Spleen (tissue), 7 donors: ENCODE data around the gene HRH1.

ENCODE experiments used
- POLR2A ChIP-seq, 3 donors: fragments of 450-650 bp; IDR thresholded peaks; one replicate each; pipeline ENCODE4 v1.5.1; 2017; ENCODE audit warnings: antibody characterized with exemption in 3 of 3, mild to moderate bottlenecking in 1 of 3
- POLR2AphosphoS5 ChIP-seq, 3 donors: sonication (generic); formaldehyde crosslinking; IDR thresholded peaks; one replicate each; pipeline ENCODE4 v1.5.1; 2017; ENCODE audit warnings: antibody characterized with exemption in 3 of 3
- TF ChIP-seq, protein P1 (sequence below), 11 experiments: fragments of 200-600 bp in 7 of 11; fragments of 450-650 bp in 4 of 11; sonication (generic) in 4 of 11; IDR thresholded peaks in 8 of 11; conservative IDR thresholded peaks in 3 of 11; 1 replicate in 7 of 11; 2 replicates in 4 of 11; pipeline versions ENCODE4 v1.4.0 to v1.8.0; 2016 to 2021; ENCODE audit warnings: antibody characterized with exemption in 11 of 11, inconsistent platforms in 4 of 11, mild to moderate bottlenecking in 1 of 11
- donor health status: DM: no; HTN: no; CAD: no; lungs with moderate emphysema.
- donor health status: DM: no; HTN: no; CAD: no.
- donor health status: DM: no; HTN: no; CAD: no.

DNA sequence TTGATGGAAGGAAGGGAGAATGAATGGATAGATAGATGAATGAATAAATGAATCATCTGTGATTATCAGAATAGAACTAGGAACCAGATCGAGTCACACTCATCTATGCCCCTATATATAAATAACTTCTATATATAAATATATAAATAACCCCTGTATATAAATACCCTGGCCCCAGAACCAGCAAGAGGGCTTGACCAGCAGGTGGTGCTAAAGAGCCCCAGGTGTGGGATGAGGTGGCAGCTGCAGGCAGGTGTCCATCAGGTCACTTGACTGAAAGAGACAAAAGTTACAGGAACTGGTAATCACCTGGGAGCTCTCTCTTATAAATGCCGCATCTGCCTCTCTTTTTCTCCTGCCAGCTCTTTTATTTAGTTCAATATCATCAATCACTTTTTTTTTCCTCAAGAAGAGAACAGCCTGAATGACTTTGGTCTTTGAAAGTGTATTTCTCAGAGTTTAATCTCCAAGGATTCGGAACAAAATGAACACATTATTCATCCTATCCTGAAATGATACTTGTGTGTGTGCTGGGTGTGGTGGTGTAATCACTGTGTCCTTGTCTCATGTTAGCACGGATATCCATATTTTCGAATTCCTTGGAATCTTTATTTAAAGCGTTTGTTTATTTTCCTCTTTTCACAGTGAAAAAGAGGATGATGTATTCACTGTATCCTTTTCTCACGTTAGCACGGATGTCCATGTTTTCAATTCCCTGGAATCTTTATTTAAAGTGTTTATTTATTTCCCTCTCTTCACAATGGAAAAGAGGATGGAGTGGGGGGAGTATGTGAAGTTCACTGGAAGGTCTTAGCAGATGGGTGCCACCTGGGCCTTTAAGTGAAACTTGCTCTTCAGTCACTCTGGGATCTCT is 82.5 kb downstream of the HRH1 start:
- TF ChIP-seq POLR2A (IDR thresholded peaks at IDR 0.05) = no peak
- TF ChIP-seq, protein P1, sequence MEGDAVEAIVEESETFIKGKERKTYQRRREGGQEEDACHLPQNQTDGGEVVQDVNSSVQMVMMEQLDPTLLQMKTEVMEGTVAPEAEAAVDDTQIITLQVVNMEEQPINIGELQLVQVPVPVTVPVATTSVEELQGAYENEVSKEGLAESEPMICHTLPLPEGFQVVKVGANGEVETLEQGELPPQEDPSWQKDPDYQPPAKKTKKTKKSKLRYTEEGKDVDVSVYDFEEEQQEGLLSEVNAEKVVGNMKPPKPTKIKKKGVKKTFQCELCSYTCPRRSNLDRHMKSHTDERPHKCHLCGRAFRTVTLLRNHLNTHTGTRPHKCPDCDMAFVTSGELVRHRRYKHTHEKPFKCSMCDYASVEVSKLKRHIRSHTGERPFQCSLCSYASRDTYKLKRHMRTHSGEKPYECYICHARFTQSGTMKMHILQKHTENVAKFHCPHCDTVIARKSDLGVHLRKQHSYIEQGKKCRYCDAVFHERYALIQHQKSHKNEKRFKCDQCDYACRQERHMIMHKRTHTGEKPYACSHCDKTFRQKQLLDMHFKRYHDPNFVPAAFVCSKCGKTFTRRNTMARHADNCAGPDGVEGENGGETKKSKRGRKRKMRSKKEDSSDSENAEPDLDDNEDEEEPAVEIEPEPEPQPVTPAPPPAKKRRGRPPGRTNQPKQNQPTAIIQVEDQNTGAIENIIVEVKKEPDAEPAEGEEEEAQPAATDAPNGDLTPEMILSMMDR (IDR thresholded peaks at IDR 0.05 in 8 of 11, conservative IDR thresholded peaks at IDR 0.05 in 3 of 11) = peak; percentile 29 to 87 (median 77)
- no peak for TF ChIP-seq POLR2AphosphoS5 (IDR thresholded peaks at IDR 0.05)
